Gastroesophageal sphincter (tissue), 3 donors: Measurements from ENCODE around the gene SWAP70.

ENCODE experiments used
- EP300 ChIP-seq: sonication (generic); formaldehyde crosslinking; IDR thresholded peaks from one replicate; pipeline ENCODE4 v1.6.1; 2017; ENCODE audit warnings: antibody characterized with exemption, mild to moderate bottlenecking
- POLR2AphosphoS5 ChIP-seq: sonication (generic); formaldehyde crosslinking; IDR thresholded peaks from one replicate; pipeline ENCODE4 v1.6.1; 2017; ENCODE audit warnings: antibody characterized with exemption
- TF ChIP-seq, protein P1 (sequence below), 4 experiments: fragments of 200-600 bp in 2 of 4; fragments of 450-650 bp in 2 of 4; sonication (generic) in 1 of 4; IDR thresholded peaks; one replicate each; pipeline ENCODE4 v1.5.1; 2017 to 2019; ENCODE audit warnings: antibody characterized with exemption in 4 of 4, mild to moderate bottlenecking in 2 of 4, moderate library complexity in 2 of 4

DNA sequence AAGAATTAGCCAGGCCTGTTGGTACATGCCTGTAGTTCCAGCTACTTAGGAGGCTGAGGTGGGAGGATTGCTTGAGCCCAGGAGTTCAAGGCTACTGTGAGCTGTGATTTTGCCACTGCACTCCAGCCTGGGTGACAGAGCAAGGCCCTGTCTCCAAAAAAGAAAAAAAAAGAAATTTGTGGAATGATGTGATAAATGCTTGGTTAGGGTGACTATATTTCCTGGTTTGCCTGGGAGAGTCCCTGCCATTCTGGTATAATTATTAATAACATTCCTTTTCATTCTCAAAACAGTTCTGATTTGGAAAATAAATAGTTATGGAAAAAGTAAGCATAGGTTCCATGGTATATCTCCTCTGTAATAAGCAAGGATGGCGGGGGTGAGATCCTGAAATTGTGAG is 74.8 kb downstream of the SWAP70 start:
- TF ChIP-seq, protein P1, sequence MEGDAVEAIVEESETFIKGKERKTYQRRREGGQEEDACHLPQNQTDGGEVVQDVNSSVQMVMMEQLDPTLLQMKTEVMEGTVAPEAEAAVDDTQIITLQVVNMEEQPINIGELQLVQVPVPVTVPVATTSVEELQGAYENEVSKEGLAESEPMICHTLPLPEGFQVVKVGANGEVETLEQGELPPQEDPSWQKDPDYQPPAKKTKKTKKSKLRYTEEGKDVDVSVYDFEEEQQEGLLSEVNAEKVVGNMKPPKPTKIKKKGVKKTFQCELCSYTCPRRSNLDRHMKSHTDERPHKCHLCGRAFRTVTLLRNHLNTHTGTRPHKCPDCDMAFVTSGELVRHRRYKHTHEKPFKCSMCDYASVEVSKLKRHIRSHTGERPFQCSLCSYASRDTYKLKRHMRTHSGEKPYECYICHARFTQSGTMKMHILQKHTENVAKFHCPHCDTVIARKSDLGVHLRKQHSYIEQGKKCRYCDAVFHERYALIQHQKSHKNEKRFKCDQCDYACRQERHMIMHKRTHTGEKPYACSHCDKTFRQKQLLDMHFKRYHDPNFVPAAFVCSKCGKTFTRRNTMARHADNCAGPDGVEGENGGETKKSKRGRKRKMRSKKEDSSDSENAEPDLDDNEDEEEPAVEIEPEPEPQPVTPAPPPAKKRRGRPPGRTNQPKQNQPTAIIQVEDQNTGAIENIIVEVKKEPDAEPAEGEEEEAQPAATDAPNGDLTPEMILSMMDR (IDR thresholded peaks at IDR 0.05), result no peak
- TF ChIP-seq POLR2AphosphoS5 (no peak), EP300 (no peak)
